Endothelial cell (in vitro differentiated cells): ENCODE results near the gene TPRA1. TPM values are rescaled to one million over a fixed set of nuclear protein-coding genes. Genes with fewer than 3 reads are reported as not detected.

Experiments used
- DNase-seq: peaks from one replicate; pipeline ENCODE4 v3.0.0; 2021; ENCODE audit warnings: low spot score
- H3K27ac Mint-ChIP-seq: one replicate; pipeline ENCODE4 v1.8.0; 2021; ENCODE audit warnings: mixed read lengths, inconsistent platforms; ENCODE audit not compliant: unreplicated experiment
- H3K27me3 Mint-ChIP-seq: one replicate; pipeline ENCODE4 v1.8.0; 2021; ENCODE audit warnings: mild to moderate bottlenecking, moderate library complexity, mixed read lengths, inconsistent platforms; ENCODE audit not compliant: unreplicated experiment
- H3K36me3 Mint-ChIP-seq: one replicate; pipeline ENCODE4 v1.8.0; 2021; ENCODE audit warnings: mild to moderate bottlenecking, low read depth, mixed read lengths, inconsistent platforms; ENCODE audit not compliant: unreplicated experiment
- H3K4me1 Mint-ChIP-seq: one replicate; pipeline ENCODE4 v1.8.0; 2021; ENCODE audit warnings: mild to moderate bottlenecking, mixed read lengths, inconsistent platforms; ENCODE audit not compliant: unreplicated experiment
- H3K4me3 Mint-ChIP-seq: one replicate; pipeline ENCODE4 v1.8.0; 2021; ENCODE audit warnings: mild to moderate bottlenecking, mixed read lengths, inconsistent platforms; ENCODE audit not compliant: unreplicated experiment
- H3K9me3 Mint-ChIP-seq: one replicate; pipeline ENCODE4 v1.8.0; 2021; ENCODE audit warnings: mixed read lengths, inconsistent platforms; ENCODE audit not compliant: unreplicated experiment
- total RNA-seq: library from RNA; stranded (reverse); fragmentation: NEBNext Ultra II Directional; extraction: Animal tissue kit (Norgen Biotek cat#: 25700); gene quantifications from one replicate; pipeline ENCODE4 v1.2.1, GENCODE V29; 2021; ENCODE audit not compliant: unreplicated experiment
- TF ChIP-seq, protein P1 (sequence below): fragments of 200-600 bp; sonication (generic); IDR thresholded peaks from one replicate; pipeline ENCODE4 v1.5.0; 2021; ENCODE audit warnings: antibody characterized with exemption; ENCODE audit not compliant: unreplicated experiment

The TPRA1 gene
- total RNA-seq, 1 donor from 2014 or later = 36.9 TPM

- Mint-ChIP-seq H3K27me3 (peaks cover 12% of the 10 kb centered on the region), H3K4me3 (peak overlapping the region; percentile 94), H3K4me1 (peaks cover 17% of the 10 kb centered on the region), H3K27ac (no peak overlapping the region), H3K9me3 (no peaks in the 10 kb centered on the region), H3K36me3 (peaks cover 12% of the 10 kb centered on the region)
- no peak for DNase-seq
- TF ChIP-seq, protein P1, sequence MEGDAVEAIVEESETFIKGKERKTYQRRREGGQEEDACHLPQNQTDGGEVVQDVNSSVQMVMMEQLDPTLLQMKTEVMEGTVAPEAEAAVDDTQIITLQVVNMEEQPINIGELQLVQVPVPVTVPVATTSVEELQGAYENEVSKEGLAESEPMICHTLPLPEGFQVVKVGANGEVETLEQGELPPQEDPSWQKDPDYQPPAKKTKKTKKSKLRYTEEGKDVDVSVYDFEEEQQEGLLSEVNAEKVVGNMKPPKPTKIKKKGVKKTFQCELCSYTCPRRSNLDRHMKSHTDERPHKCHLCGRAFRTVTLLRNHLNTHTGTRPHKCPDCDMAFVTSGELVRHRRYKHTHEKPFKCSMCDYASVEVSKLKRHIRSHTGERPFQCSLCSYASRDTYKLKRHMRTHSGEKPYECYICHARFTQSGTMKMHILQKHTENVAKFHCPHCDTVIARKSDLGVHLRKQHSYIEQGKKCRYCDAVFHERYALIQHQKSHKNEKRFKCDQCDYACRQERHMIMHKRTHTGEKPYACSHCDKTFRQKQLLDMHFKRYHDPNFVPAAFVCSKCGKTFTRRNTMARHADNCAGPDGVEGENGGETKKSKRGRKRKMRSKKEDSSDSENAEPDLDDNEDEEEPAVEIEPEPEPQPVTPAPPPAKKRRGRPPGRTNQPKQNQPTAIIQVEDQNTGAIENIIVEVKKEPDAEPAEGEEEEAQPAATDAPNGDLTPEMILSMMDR = no peak
Measured at GRCh38 chr3:127589600-127590281, 792 bp downstream of the TPRA1 start.

DNA sequence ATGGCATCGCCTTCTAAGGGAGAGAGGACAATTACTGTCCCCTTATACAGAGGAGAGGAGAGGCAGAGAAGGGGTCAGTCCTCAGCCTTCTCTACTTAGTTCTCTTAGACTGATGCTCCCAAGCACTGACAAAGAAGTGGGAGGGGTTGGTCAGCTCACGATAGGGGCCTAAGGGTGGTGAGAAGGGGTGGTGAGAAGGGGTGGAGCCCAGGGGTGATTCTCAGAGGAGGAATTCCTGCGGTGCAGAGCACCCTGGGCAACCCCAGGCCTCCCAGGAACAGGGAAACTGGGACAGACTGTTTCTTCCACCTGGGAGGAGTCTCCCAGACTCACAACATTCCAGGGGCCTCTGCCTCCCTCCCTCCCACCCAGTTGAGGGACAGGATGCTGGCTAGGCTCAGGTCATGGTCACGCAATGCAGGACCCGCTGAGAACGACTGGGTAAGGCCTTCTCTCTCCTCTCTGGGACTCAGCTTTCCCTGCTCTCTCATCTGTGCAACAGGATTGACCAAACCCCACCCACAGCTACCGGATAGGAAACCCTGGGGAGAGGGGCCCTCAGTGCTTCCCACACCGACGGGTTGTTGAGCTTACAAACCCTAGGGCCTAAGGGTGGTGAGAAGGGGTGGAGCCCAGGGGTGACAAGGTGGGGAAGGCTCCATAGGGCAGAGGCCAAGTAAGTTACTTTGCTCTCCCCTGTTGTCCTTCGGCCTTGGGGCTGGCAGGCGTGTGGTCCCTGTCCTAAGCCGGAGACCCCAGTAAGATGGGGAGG lies 1.5 kb downstream of the TPRA1 start:
- TF ChIP-seq, protein P1 = no peak
- peak overlapping the region; percentile 94 for H3K4me3 Mint-ChIP-seq

DNA sequence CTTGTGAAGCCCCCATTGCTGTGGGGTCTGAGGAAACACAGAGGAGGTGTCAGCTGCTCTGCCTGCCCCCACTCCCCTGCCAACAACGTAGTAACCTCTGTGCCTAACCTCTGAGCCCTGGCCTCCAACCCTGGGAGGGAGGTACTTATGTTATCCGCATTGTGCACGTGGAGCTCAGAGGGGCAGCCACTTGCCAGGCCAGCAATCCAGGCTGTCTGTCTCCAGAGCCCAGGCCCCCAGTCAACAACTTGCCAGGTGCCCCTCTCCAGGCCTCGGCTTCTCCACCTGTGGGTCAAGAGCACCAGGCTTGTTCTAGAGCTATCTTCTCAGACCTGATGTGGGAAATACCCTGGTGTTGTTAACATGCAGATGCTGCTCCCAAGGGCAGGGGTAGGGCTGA lies 2.7 kb downstream of the TPRA1 start:
- H3K9me3 Mint-ChIP-seq = no peaks in the 10 kb centered on the region
- no peak overlapping the region for H3K4me3 Mint-ChIP-seq
- peaks cover 17% of the 10 kb centered on the region for H3K4me1 Mint-ChIP-seq
- peaks cover 12% of the 10 kb centered on the region for H3K36me3 Mint-ChIP-seq
- TF ChIP-seq, protein P1 = no peak
- no peak overlapping the region for H3K27ac Mint-ChIP-seq
- peaks cover 8% of the 10 kb centered on the region for H3K27me3 Mint-ChIP-seq
- no peak for DNase-seq

More for the DNA sequence above, 1.5 kb downstream of the TPRA1 start:
- Mint-ChIP-seq H3K36me3 (peaks cover 12% of the 10 kb centered on the region), H3K27me3 (peaks cover 12% of the 10 kb centered on the region), H3K4me1 (peaks cover 17% of the 10 kb centered on the region), H3K27ac (peak overlapping the region; percentile 36), H3K9me3 (no peaks in the 10 kb centered on the region)
- no peak for DNase-seq

DNA sequence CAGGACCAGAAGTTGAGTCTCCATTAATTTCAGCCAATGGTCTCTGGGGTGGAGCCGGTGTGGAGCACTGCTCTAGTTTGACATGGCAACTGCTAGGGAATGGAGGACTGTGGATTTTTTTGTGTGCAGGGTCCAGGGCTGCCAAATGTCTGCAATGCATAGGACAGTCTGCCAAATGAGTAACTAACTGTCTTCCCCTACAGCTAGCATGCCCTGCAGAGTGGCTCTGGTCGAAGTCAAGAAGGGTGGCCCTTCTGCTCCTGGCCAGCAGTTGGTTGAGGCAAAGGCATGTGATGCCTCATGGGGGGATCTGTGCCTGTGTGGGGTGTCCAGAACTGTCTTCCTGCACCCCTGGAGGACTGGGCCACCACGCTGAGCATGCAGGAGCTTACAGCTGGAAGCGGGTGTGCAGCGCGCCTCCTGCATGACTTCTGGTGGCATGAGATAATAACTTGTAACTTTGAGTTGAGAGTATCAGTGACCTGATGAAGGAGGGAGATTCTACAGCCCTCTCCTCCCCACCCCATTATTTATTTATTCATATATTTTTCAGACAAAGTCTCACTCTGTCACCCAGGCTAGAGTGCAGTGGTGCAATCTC lies 4.6 kb downstream of the TPRA1 start:
- Mint-ChIP-seq H3K27ac (no peak overlapping the region), H3K9me3 (no peaks in the 10 kb centered on the region), H3K27me3 (peaks cover 3% of the 10 kb centered on the region), H3K36me3 (peaks cover 7% of the 10 kb centered on the region), H3K4me1 (peaks cover 8% of the 10 kb centered on the region), H3K4me3 (no peak overlapping the region)
- TF ChIP-seq, protein P1 = no peak
- DNase-seq = no peak
